ENCODE measurements around the gene KCP.
A peak's percentile ranks its signal among the peaks of the same experiment; 100 is the strongest.

DNA sequence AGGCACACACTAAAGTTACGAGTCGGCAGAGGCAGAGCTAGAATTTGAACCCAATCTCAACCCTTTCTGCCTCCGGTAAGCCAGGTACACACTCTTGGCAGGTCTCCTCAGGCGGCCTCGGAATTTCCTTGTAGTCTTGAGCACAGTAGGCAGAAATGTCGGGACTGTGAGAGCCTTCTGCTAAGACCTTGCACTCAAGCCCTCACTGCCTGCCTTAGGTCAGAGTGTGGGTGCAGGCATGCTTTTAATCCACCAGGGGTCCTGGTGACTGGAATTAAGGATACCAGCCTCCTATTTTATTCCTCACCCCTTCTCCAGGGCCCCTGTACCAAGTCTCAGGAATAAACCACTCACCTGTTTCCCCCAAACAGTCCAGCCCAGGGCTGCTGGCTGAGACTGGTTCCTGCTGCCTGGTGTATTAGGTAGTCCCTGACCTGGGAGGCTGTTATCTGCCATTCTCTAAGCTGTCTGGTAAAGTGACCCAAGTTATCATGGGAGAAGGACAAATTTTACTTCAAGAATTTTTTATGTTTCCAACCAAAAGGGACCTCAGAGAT is 47.0 kb downstream of the KCP start:
- TF ChIP-seq, protein P1, sequence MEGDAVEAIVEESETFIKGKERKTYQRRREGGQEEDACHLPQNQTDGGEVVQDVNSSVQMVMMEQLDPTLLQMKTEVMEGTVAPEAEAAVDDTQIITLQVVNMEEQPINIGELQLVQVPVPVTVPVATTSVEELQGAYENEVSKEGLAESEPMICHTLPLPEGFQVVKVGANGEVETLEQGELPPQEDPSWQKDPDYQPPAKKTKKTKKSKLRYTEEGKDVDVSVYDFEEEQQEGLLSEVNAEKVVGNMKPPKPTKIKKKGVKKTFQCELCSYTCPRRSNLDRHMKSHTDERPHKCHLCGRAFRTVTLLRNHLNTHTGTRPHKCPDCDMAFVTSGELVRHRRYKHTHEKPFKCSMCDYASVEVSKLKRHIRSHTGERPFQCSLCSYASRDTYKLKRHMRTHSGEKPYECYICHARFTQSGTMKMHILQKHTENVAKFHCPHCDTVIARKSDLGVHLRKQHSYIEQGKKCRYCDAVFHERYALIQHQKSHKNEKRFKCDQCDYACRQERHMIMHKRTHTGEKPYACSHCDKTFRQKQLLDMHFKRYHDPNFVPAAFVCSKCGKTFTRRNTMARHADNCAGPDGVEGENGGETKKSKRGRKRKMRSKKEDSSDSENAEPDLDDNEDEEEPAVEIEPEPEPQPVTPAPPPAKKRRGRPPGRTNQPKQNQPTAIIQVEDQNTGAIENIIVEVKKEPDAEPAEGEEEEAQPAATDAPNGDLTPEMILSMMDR (IDR thresholded peaks at IDR 0.05; ENCODE audit: insufficient read depth, low read length), result peak; percentile 56
- TF ChIP-seq POLR2AphosphoS5 (IDR thresholded peaks at IDR 0.05; ENCODE audit: low read depth) (no peak), GABPA (IDR thresholded peaks at IDR 0.05; ENCODE audit: low read depth) (no peak), SPI1 (IDR thresholded peaks at IDR 0.05; ENCODE audit: borderline replicate concordance, low read depth) (no peak)
